ENCODE data around the gene OPHN1. TPM values are rescaled to one million over a fixed set of nuclear protein-coding genes. Genes with fewer than 3 reads are reported as not detected.

OPHN1 gene
- total and polyA plus RNA-seq, 2 donors (not counting 3 experiments of a cell fraction or from before 2014, with no cell fraction given): 3.9 to 6.7 TPM

GRCh38 chrX:68438575-68438974, 5.3 kb upstream of the OPHN1 start:
- ChIA-PET CTCF (no interaction called here), POLR2A (no interaction called here)
- FAIRE-seq: no peak
- no TSS peak for BruUV-seq (replicated peaks)
- no peak for DNase-seq (ENCODE audit: low read depth, low spot score)
- H3K9me3 ChIP-seq (replicated peaks; ENCODE audit: control insufficient read depth, insufficient read depth, low read length): no peaks in the 10 kb centered on the region
- H4K20me1 ChIP-seq (replicated peaks; ENCODE audit: control insufficient read depth, extremely low read depth, insufficient read depth, low read length): no peaks in the 10 kb centered on the region
- no peaks in the 10 kb centered on the region for H3K79me2 ChIP-seq (ENCODE audit: control insufficient read depth, insufficient read depth, low read length)
- H3K9me1 ChIP-seq (replicated peaks; ENCODE audit: control insufficient read depth, extremely low read depth, insufficient read depth, low read length): no peaks in the 10 kb centered on the region
- no peak overlapping the region for H3K27ac ChIP-seq (ENCODE audit: insufficient read depth, low read depth, low read length)
- intact Hi-C loops (cut with micrococcal nuclease) (no loop called here), dilution Hi-C loops (cut with MboI; ENCODE audit: extremely low pct_ligation_motif_present, low sequenced_read_pairs) (no loop called here)
- no peak overlapping the region for H3K4me3 ChIP-seq (replicated peaks in 1 of 3; ENCODE audit: insufficient read depth in 1 of 3, low read depth in 1 of 3, low read length in 3 of 3)
- no peaks in the 10 kb centered on the region for H3K36me3 ChIP-seq (ENCODE audit: control insufficient read depth in 2 of 2, extremely low read depth in 1 of 2, insufficient read depth in 2 of 2, low read length in 2 of 2)
- TF ChIP-seq GATA2 (IDR thresholded peaks at IDR 0.05; ENCODE audit: insufficient read depth, insufficient read length, low read depth, low read length) (no peak), EZH2 (IDR thresholded peaks at IDR 0.05; ENCODE audit: borderline replicate concordance, low read depth, low read length, severe bottlenecking) (no peak), JUN (IDR thresholded peaks at IDR 0.05; ENCODE audit: borderline replicate concordance, insufficient read depth, insufficient read length, low read depth) (no peak), FOS (IDR thresholded peaks at IDR 0.05; ENCODE audit: borderline replicate concordance, insufficient read depth, low read length) (no peak), POLR2A (IDR thresholded peaks at IDR 0.05; ENCODE audit: low read depth, low read length) (no peak)
- H3K4me1 ChIP-seq (ENCODE audit: control insufficient read depth, extremely low read depth, insufficient read depth, low read length): peaks cover 13% of the 10 kb centered on the region
- H2AFZ ChIP-seq (ENCODE audit: low read depth, low read length): no peak overlapping the region
- H3K27me3 ChIP-seq (ENCODE audit: control insufficient read depth in 2 of 2, insufficient read depth in 2 of 2, low read length in 2 of 2): no peaks in the 10 kb centered on the region
- no peak overlapping the region for H3K9ac ChIP-seq (replicated peaks; ENCODE audit: extremely low read depth, insufficient read depth, low read length)
- H3K4me2 ChIP-seq (ENCODE audit: insufficient read depth, low read length): no peak overlapping the region

- no peak for TF ChIP-seq EZH2 (IDR thresholded peaks at IDR 0.05; ENCODE audit: borderline replicate concordance, low read depth, low read length, severe bottlenecking)
- TF ChIP-seq FOS (IDR thresholded peaks at IDR 0.05; ENCODE audit: borderline replicate concordance, insufficient read depth, low read length): no peak
- TF ChIP-seq CTCF (IDR thresholded peaks at IDR 0.05; ENCODE audit: extremely low read depth in 1 of 2, insufficient read depth in 1 of 2, low read depth in 1 of 2, low read length in 2 of 2): no peak
- TF ChIP-seq POLR2A (IDR thresholded peaks at IDR 0.05; ENCODE audit: low read depth, low read length): no peak
- TF ChIP-seq MYC (IDR thresholded peaks at IDR 0.05; ENCODE audit: low read depth, low read length): no peak
- TF ChIP-seq JUN (IDR thresholded peaks at IDR 0.05; ENCODE audit: borderline replicate concordance, insufficient read depth, insufficient read length, low read depth): no peak
- Histone ChIP-seq H4K20me1 (replicated peaks; ENCODE audit: control insufficient read depth, extremely low read depth, insufficient read depth, low read length) (no peaks in the 10 kb centered on the region), H3K79me2 (ENCODE audit: control insufficient read depth, insufficient read depth, low read length) (no peaks in the 10 kb centered on the region), H3K9me3 (replicated peaks; ENCODE audit: control insufficient read depth, insufficient read depth, low read length) (no peaks in the 10 kb centered on the region), H3K27me3 (ENCODE audit: control insufficient read depth in 2 of 2, insufficient read depth in 2 of 2, low read length in 2 of 2) (no peaks in the 10 kb centered on the region), H3K9me1 (replicated peaks; ENCODE audit: control insufficient read depth, extremely low read depth, insufficient read depth, low read length) (no peaks in the 10 kb centered on the region), H3K27ac (ENCODE audit: insufficient read depth, low read depth, low read length) (peak overlapping the region; percentile 64), H3K4me1 (ENCODE audit: control insufficient read depth, extremely low read depth, insufficient read depth, low read length) (peaks cover 9% of the 10 kb centered on the region), H3K9ac (replicated peaks; ENCODE audit: extremely low read depth, insufficient read depth, low read length) (peak overlapping the region; percentile 73), H3K4me2 (ENCODE audit: insufficient read depth, low read length) (peak overlapping the region; percentile 84), H2AFZ (ENCODE audit: low read depth, low read length) (peak overlapping the region; percentile 96), H3K4me3 (replicated peaks in 1 of 3; ENCODE audit: insufficient read depth in 1 of 3, low read depth in 1 of 3, low read length in 3 of 3) (peak overlapping the region; percentile 44 to 62 (median 59)), H3K36me3 (ENCODE audit: control insufficient read depth in 2 of 2, extremely low read depth in 1 of 2, insufficient read depth in 2 of 2, low read length in 2 of 2) (no peaks in the 10 kb centered on the region)
- BruUV-seq (replicated peaks): TSS peak; percentile 30
- ChIA-PET CTCF (interaction anchor here (2.0 kb wide), 1 partner anchor 29 kb away, joined by 9 read pairs; no protein-coding TSS in a partner anchor), POLR2A (no interaction called here)
- FAIRE-seq (no peak), DNase-seq (ENCODE audit: low read depth, low spot score) (no peak)
- intact Hi-C loops (cut with micrococcal nuclease) (loop anchor here (1.0 to 5.0 kb wide), 3 partner anchors 7 to 63 kb away; partner anchors contain the start of gene YIPF6), dilution Hi-C loops (cut with MboI; ENCODE audit: extremely low pct_ligation_motif_present, low sequenced_read_pairs) (no loop called here)
Measured at GRCh38 chrX:68433981-68434299, 645 bp upstream of the OPHN1 start.

Measured in endothelial cell of umbilical vein (primary cell).